ENCODE results near the gene ERF.

GRCh38 chr19:42232435-42232834 lies 22.5 kb downstream of the ERF start:
- TF ChIP-seq CTCF (IDR thresholded peaks at IDR 0.05; ENCODE audit: low read depth, low read length) (no peak), POLR2A (IDR thresholded peaks at IDR 0.05; ENCODE audit: extremely low read depth, insufficient read length) (no peak)
